Heart left ventricle (tissue), 16 donors: ENCODE results near the gene RBM41. TPM values are rescaled to one million over a fixed set of nuclear protein-coding genes. Genes with fewer than 3 reads are reported as not detected.

Experiments used
- ATAC-seq, 4 donors: fragments of 200-7000 bp; cut with Tn5 transposase; one replicate each; pipeline ENCODE4 v1.9.1; 2020 to 2022; ENCODE audit warnings: moderate library complexity in 4 of 4, mild to moderate bottlenecking in 3 of 4, moderate number of reproducible peaks in 1 of 4
- DNase-seq, 5 donors: peaks; one replicate each; pipeline ENCODE4 v3.0.0-alpha.2; 2020
- H3K27ac ChIP-seq, 12 donors: fragments of 200-600 bp; sonication (generic) in 4 of 12; one replicate each; pipeline versions ENCODE4 v1.5.0 to v1.8.0; 2016 to 2022; ENCODE audit warnings: mild to moderate bottlenecking in 2 of 12
- H3K27me3 ChIP-seq, 9 donors: fragments of 200-600 bp; sonication (generic) in 2 of 9; one replicate each; pipeline versions ENCODE4 v1.5.1 to v1.8.0; 2016 to 2022; ENCODE audit warnings: mild to moderate bottlenecking in 3 of 9
- H3K36me3 ChIP-seq, 9 donors: fragments of 200-600 bp; sonication (generic) in 2 of 9; one replicate each; pipeline versions ENCODE4 v1.5.0 to v1.8.0; 2018 to 2022; ENCODE audit warnings: mild to moderate bottlenecking in 2 of 9
- H3K4me1 ChIP-seq, 12 donors: fragments of 200-600 bp; sonication (generic) in 4 of 12; one replicate each; pipeline versions ENCODE4 v1.5.0 to v1.8.0; 2016 to 2022; ENCODE audit warnings: mild to moderate bottlenecking in 3 of 12
- H3K4me3 ChIP-seq, 12 donors: fragments of 200-600 bp; sonication (generic) in 4 of 12; one replicate each; pipeline versions ENCODE4 v1.5.0 to v1.8.0; 2017 to 2022; ENCODE audit warnings: mild to moderate bottlenecking in 9 of 12, moderate library complexity in 4 of 12
- H3K9me3 ChIP-seq, 12 donors: fragments of 200-600 bp; sonication (generic) in 4 of 12; one replicate each; pipeline versions ENCODE4 v1.5.0 to v1.8.0; 2016 to 2022; ENCODE audit warnings: mild to moderate bottlenecking in 1 of 12
- POLR2A ChIP-seq, 2 donors: fragments of 450-650 bp; IDR thresholded peaks; one replicate each; pipeline ENCODE4 v1.6.1; 2017; ENCODE audit warnings: antibody characterized with exemption in 2 of 2, mild to moderate bottlenecking in 2 of 2, moderate library complexity in 2 of 2
- WGBS, 4 donors: extraction: QIAGEN DNeasy Blood & Tissue Kit in 2 of 4; methylation state at CpG; one replicate each; pipeline versions ENCODE4 v1.1.5 to v1.1.7; 2013 to 2018; 5-methylcytosine and 5-hydroxymethylcytosine counted together
- intact Hi-C, 10 donors: fragments of 100-400 bp; cut with DNase I; formaldehyde crosslinking; loops; one replicate each; pipeline versions ENCODE4 v1.11.1 to v1.14.2; 2022
- polyA plus RNA-seq, 2 donors: library from polyadenylated mRNA; stranded (reverse); fragments of 200-250 nt; gene quantifications; one replicate each; pipeline ENCODE4 v1.2.3, GENCODE V29; 2013
- total RNA-seq, 9 donors: library from RNA; depleted of rRNA in 2 of 9; stranded (reverse); fragments of >200 nt in 2 of 9; fragmentation: NEBNext Ultra II Directional in 3 of 9; extraction: Animal tissue kit (Norgen Biotek cat#: 25700) in 3 of 9; gene quantifications; one replicate each; pipeline versions ENCODE4 v1.1.0 to v1.2.4, GENCODE V29; 2016 to 2023
- TF ChIP-seq, protein P1 (sequence below), 12 donors: fragments of 200-600 bp; sonication (generic) in 4 of 12; IDR thresholded peaks; one replicate each; pipeline versions ENCODE4 v1.5.0 to v1.8.0; 2018 to 2022; ENCODE audit warnings: antibody characterized with exemption in 12 of 12, mild to moderate bottlenecking in 5 of 12
- donor health status: ischemic (EF 13 %, LVEDD 7.1; RV severe dilation, severe dysfunction).
- donor health status: healthy with polysubstance abuse.
- donor health status: DM: no; HTN: yes; CAD: no.
- donor health status: DM: no; HTN: no; CAD: no.
- donor health status: ischemic (EF 25% LVEDD 6.9; RV normal size, moderate dysfunction).
- donor health status: ischemic (EF 25% LVEDD 5.7; RV mildly dilated, moderate dysfunction).
- donor health status: healthy.
- donor health status: DM: yes; HTN: yes; CAD: no.
- donor health status: ischemic (EF 35%, LVEDD 5.7; RV mildly dilated, moderate dysfunction).
- donor health status: nonischemic (EF 11% LVEDD 7.7; RV severe dilation, severe dysfunction).
- donor health status: DM: yes; HTN: yes; CAD: no.
- donor health status: PGD.
- donor health status: ischemic (EF 29% LVEDD 5.4; RV normal size, mild dysfunction).
- donor health status: nonischemic (EF 23%, LVEDD 6.1; RV moderate dilation, normal function).

The RBM41 gene
- total and polyA plus RNA-seq, 11 donors = 3.6 to 17.7 (median 11.9) TPM

DNA sequence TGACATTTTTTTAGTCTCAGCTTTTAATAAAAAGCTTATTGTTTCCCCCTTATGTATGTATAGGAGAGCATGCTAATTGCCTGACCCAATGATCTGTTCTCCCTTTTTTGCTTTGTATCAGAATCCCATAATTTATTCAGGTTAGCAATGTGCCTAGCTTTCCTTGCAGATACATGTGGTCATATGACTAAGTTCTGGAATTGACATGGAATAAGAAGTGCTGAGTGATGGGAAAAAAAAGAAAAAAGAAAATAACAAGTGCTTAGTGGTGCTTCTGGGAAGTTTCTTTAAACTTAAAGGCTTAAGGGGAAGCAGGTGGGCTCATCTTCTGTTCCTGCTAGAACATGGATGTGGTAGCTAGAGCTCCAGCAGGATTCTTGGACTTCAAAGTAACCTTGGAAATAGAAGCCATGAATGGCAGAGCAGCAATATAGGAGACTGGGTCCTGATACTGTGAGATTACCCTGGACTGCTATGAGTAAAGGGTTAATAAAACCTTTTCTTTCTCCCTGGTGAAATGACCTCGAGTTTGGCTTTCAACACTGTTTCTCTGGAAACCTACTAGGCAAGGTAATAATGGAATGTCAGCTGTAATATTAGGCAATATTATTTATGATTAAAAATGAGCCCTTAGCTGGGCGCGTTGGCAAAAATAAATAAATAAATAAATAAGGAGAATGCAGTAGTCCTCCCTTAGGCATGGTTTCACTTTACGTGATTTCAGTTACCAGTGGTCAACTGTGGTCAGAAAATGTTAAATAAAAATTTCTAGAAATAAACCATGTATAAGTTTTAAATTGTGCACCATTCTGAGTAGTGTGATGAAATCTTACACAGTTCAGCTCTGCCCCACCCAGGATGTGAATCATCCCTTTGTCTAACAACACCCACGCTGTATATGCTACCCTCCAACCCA, 16.7 kb upstream of the RBM41 start:
- no peak for ATAC-seq
- H3K4me3 ChIP-seq = no peak overlapping the region
- DNase-seq = no peak
- no peaks in the 10 kb centered on the region for H3K9me3 ChIP-seq
- WGBS, 4 donors = 51 to 68% (median 62%) methylated on average over 5 of the region's 5 CpGs
- H3K27me3 ChIP-seq = peaks cover 0 to 8% (median 0%) of the 10 kb centered on the region in 9 donors
- no peaks in the 10 kb centered on the region for H3K4me1 ChIP-seq
- intact Hi-C loops = no loop called here
- no peaks in the 10 kb centered on the region for H3K36me3 ChIP-seq
- TF ChIP-seq, protein P1, sequence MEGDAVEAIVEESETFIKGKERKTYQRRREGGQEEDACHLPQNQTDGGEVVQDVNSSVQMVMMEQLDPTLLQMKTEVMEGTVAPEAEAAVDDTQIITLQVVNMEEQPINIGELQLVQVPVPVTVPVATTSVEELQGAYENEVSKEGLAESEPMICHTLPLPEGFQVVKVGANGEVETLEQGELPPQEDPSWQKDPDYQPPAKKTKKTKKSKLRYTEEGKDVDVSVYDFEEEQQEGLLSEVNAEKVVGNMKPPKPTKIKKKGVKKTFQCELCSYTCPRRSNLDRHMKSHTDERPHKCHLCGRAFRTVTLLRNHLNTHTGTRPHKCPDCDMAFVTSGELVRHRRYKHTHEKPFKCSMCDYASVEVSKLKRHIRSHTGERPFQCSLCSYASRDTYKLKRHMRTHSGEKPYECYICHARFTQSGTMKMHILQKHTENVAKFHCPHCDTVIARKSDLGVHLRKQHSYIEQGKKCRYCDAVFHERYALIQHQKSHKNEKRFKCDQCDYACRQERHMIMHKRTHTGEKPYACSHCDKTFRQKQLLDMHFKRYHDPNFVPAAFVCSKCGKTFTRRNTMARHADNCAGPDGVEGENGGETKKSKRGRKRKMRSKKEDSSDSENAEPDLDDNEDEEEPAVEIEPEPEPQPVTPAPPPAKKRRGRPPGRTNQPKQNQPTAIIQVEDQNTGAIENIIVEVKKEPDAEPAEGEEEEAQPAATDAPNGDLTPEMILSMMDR (IDR thresholded peaks at IDR 0.05) = no peak
- TF ChIP-seq POLR2A (IDR thresholded peaks at IDR 0.05) = no peak
- H3K27ac ChIP-seq = no peak overlapping the region

DNA sequence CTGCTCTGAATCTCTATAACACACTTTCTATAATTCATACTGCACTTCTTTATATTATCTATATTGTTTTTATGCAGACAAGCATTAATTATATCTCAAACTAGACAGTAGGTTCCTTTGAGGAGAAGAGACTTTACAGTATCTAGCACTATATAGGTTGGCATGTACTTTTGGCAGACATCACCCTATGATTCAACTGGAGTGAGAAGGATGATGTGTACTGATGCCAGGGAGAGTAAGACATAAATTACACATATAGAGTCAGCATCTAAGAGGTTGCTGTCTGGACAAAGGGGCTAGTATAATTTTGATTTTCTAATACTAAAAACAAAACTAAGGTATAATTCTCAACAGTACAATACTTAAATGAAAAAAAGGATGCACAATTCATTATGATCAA, 5.1 kb upstream of the RBM41 start:
- Histone ChIP-seq H3K4me1 (peaks cover 0 to 7% (median 0%) of the 10 kb centered on the region in 12 donors), H3K36me3 (no peaks in the 10 kb centered on the region), H3K9me3 (no peaks in the 10 kb centered on the region), H3K27ac (no peak overlapping the region), H3K4me3 (no peak overlapping the region), H3K27me3 (peaks cover 0 to 7% (median 0%) of the 10 kb centered on the region in 9 donors)
- TF ChIP-seq POLR2A (IDR thresholded peaks at IDR 0.05) = no peak
- TF ChIP-seq, protein P1 (IDR thresholded peaks at IDR 0.05) = no peak
- DNase-seq (no peak), ATAC-seq (no peak)
- intact Hi-C loops = no loop called here

DNA sequence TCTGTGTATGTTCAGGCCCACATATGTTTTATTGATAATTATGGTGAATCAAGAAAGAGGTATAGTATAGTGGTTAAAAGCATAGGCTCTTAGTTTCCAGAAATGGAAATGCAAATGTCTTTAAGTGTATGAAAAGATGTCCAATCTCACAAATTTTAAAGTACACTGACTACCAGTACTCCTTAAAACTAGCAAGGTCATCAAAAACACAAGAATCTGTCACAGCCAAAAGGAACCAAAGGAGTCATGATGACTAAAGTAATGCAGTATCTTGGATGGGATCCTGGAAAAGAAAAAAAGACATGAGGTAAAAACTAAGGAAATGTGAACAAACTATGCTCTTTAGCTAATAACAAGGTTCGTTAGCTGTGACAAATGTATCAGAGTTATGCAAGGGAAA, 661 bp upstream of the RBM41 start:
- H3K27ac ChIP-seq = peak overlapping the region in 3 of 12 donors; percentile 75 to 78 (median 78)
- TF ChIP-seq POLR2A (IDR thresholded peaks at IDR 0.05) = no peak
- TF ChIP-seq, protein P1 (IDR thresholded peaks at IDR 0.05) = no peak
- peak overlapping the region in 10 of 12 donors; percentile 55 to 95 (median 70) for H3K4me3 ChIP-seq
- peaks cover 0 to 17% (median 4%) of the 10 kb centered on the region in 12 donors for H3K4me1 ChIP-seq
- H3K27me3 ChIP-seq = peaks cover 0 to 10% (median 0%) of the 10 kb centered on the region in 9 donors
- 67 to 98% (median 88%) methylated on average over 1 of the region's 1 CpG for WGBS, 4 donors
- H3K9me3 ChIP-seq = no peaks in the 10 kb centered on the region
- DNase-seq (no peak), ATAC-seq (no peak)
- intact Hi-C loops = loop anchor here in 1 of 10 donors (10.0 kb wide), 1 partner anchor 506 kb away; the partner anchor contains the start of gene PRPS1
- peaks cover 0 to 24% (median 23%) of the 10 kb centered on the region in 9 donors for H3K36me3 ChIP-seq

DNA sequence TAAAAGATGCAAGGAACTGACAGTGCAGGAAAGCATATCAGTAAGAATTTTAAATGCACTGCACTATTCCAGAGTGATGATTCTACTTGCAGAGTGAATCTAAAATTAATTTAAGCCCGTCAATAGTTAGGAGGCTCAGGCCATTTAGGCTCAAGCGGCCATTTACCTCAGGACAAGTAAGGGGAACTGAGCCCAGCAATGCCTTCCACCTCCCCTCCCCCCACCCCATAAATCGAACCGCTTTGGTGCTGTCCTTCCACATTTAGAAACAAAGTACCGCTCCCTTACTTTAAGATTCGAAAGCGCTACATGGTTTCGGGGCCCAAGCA, 665 bp downstream of the RBM41 start:
- Histone ChIP-seq H3K9me3 (no peaks in the 10 kb centered on the region), H3K4me3 (peak overlapping the region; percentile 6 to 95 (median 69)), H3K36me3 (peaks cover 0 to 38% (median 36%) of the 10 kb centered on the region in 9 donors), H3K27me3 (peaks cover 0 to 10% (median 0%) of the 10 kb centered on the region in 9 donors), H3K4me1 (peaks cover 0 to 17% (median 4%) of the 10 kb centered on the region in 12 donors), H3K27ac (peak overlapping the region in 10 of 12 donors; percentile 0 to 78 (median 70))
- 0 to 27% (median 8%) methylated on average over 8 of the region's 8 CpGs for WGBS, 4 donors
- DNase-seq (no peak), ATAC-seq (peak in 1 of 4 donors; percentile 19)
- no peak for TF ChIP-seq POLR2A (IDR thresholded peaks at IDR 0.05)
- TF ChIP-seq, protein P1 (IDR thresholded peaks at IDR 0.05) = no peak
- intact Hi-C loops = loop anchor here in 1 of 10 donors (10.0 kb wide), 1 partner anchor 507 kb away; the partner anchor contains the start of gene PRPS1
